ENCODE data around the gene GNG7.
"Not testable (repeated sequence)": the region's sequence is repeated elsewhere in the genome, so short reads cannot be mapped to it uniquely, and the experiment has no call there.

GNG7 gene

GRCh38 chr19:2675892-2676291 lies 26.6 kb downstream of the GNG7 start:
- DNase-seq (ENCODE audit: low read depth) = no peak

- no peak for DNase-seq (ENCODE audit: low read depth)
These were observed 32.3 kb downstream of the GNG7 start for GRCh38 chr19:2670217-2670616.

GRCh38 chr19:2668175-2668763 lies 34.2 kb downstream of the GNG7 start:
- DNase-seq (ENCODE audit: low read depth) = no peak

GRCh38 chr19:2667349-2667748 lies 35.1 kb downstream of the GNG7 start:
- DNase-seq (ENCODE audit: low read depth) = not testable (repeated sequence)

GRCh38 chr19:2666344-2666994 lies 36.0 kb downstream of the GNG7 start:
- no peak for DNase-seq (ENCODE audit: low read depth)

GRCh38 chr19:2665103-2665502 lies 37.4 kb downstream of the GNG7 start:
- no peak for DNase-seq (ENCODE audit: low read depth)

GRCh38 chr19:2663920-2664571 lies 38.4 kb downstream of the GNG7 start:
- no peak for DNase-seq (ENCODE audit: low read depth)

- DNase-seq (ENCODE audit: low read depth) = no peak
These were observed 40.9 kb downstream of the GNG7 start for GRCh38 chr19:2661615-2662014.

- DNase-seq (ENCODE audit: low read depth) = no peak
These were observed 42.5 kb downstream of the GNG7 start for GRCh38 chr19:2659856-2660432.

GRCh38 chr19:2656533-2656932 lies 46.0 kb downstream of the GNG7 start:
- DNase-seq (ENCODE audit: low read depth) = no peak

GRCh38 chr19:2653710-2654707 lies 48.5 kb downstream of the GNG7 start:
- DNase-seq (ENCODE audit: low read depth) = no peak

GRCh38 chr19:2653218-2653617 lies 49.3 kb downstream of the GNG7 start:
- DNase-seq (ENCODE audit: low read depth) = no peak

- no peak for DNase-seq (ENCODE audit: low read depth)
These were observed 49.9 kb downstream of the GNG7 start for GRCh38 chr19:2652504-2653099.

- not testable (repeated sequence) for DNase-seq (ENCODE audit: low read depth)
These were observed 51.3 kb downstream of the GNG7 start for GRCh38 chr19:2651002-2651733.

- DNase-seq (ENCODE audit: low read depth) = no peak
These were observed 52.0 kb downstream of the GNG7 start for GRCh38 chr19:2650515-2650914.

- DNase-seq (ENCODE audit: low read depth) = peak; percentile 77
These were observed 54.0 kb downstream of the GNG7 start for GRCh38 chr19:2648528-2648937.

- DNase-seq (ENCODE audit: low read depth) = no peak
These were observed 54.4 kb downstream of the GNG7 start for GRCh38 chr19:2648099-2648498.

GRCh38 chr19:2646866-2647535 lies 55.5 kb downstream of the GNG7 start:
- no peak for DNase-seq (ENCODE audit: low read depth)

GRCh38 chr19:2645826-2646225 lies 56.7 kb downstream of the GNG7 start:
- no peak for DNase-seq (ENCODE audit: low read depth)

GRCh38 chr19:2643123-2643737 lies 59.3 kb downstream of the GNG7 start:
- not testable (repeated sequence) for DNase-seq (ENCODE audit: low read depth)
